HT1080 (cell line): ENCODE results near the gene ACTR8. TPM values are rescaled to one million over a fixed set of nuclear protein-coding genes. Genes with fewer than 3 reads are reported as not detected.

Experiments used
- DNase-seq: peaks from one replicate; pipeline ENCODE4 v3.0.0-alpha.2; 2015; ENCODE audit warnings: low read depth
- total RNA-seq: library from RNA; depleted of rRNA; stranded (reverse); fragments of >200 nt; shearing (Covaris generic); gene quantifications from 2 replicates; pipeline ENCODE4 v1.2.3, GENCODE V29; 2014

ACTR8 gene
- total RNA-seq, 1 experiment from 2014 or later, result 20.7 TPM

GRCh38 chr3:53836084-53836872 lies 45.7 kb downstream of the ACTR8 start:
- no peak for DNase-seq

DNA sequence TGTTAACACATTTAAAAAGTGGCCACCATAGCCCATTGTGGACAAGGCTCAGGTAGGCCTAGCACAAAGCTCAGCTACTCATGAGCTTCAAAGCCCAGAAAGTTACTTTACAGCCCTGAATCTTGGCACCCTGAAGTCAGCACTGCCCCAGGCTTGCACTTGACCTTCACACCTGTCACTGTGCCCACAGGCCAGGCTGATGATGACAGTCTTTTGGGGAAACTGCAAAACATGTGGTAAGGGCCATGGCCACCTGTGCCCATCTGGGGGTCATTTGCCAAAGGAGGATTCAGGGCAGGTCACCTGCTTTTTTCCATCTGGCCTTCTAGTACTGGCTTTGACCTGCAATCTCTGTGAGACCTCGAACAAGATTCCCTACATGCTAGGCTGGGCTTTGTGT lies 46.7 kb downstream of the ACTR8 start:
- DNase-seq, result no peak

- no peak for DNase-seq
Observed at GRCh38 chr3:53834429-53835095, 47.4 kb downstream of the ACTR8 start.

DNA sequence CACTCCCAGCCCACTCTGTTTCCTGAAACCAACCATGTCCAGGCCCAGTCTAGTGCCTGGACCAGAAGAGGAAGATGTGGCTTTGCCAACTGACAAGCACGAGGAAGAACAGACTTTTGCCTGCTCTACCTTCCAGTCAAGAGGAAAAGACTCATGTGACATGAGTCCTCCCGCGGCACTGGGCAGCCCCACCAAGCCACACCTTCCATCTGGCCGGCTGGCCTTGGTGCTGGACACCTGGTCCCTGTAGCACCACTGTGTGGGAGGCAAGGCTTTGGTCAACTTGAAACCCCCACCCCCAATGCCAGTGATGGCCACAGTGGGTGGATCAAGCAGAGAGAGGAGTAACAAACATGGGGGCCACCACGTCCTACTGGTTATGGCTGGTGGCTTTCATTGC lies 48.3 kb downstream of the ACTR8 start:
- DNase-seq, result no peak

DNA sequence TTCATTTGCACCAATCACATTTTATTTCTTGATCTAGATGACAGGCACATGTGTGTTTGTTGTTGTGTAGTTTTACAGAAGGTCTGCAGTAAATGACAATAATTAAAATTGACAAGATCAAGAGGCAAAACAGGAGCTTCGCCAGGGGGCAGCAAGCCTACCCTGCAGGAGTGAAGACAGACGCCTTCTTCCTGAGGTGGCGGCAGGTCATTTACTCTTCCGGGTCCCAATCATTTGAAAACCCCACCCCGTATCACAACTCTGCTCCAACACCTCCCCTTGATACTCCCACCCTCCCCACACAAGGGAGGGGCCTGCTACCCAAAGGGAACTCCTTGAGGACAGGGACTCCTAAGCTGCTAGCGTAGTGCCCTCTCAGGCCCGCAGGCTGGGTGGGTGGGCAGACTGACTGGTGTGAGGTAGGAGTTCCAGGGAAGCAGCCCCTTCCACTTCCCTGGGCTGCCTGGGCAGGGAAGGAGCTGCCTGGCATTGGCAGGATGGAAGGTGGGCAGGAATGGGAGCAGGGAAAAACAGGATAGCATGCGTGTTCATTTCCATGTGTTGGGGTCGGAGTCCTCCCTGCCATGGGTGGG lies 48.8 kb downstream of the ACTR8 start:
- no peak for DNase-seq

DNA sequence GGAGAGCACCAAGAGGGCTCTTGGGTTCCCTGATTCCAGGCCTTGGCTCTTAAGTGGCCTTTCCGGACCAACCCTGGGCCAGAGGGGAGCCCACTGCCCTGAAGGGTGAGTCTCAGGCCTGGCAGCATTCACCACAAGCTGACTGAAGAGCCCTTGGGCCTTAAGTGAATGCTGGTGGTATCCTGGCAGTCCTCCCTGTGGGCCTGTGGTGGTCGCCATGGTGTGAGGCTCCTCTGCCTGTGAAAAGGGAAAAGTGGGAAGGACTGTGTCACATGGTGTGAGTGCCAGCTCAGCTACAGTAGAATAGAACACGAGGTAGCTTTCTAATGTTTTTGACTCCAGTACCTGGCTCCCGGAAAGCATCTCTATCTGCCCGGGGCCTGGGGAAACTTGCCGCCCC lies 51.0 kb downstream of the ACTR8 start:
- no peak for DNase-seq

DNA sequence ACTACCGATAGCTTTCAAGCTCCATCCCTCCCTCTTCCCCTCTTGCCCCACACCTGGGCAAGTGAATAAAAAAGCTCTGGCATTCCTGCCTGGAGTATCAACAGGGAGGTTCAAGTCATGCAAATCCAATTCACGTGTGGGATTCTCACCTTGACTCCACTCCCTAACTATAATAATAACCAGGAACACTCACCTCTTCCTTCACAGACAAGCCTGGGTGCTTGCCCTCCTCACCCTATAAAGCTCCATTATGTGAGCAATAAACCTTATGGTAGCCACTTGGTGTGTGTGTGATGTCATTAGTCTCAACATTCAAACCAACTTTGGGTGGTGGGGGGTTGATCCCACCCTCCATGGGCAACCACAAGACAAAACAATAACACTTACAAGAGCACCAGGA lies 52.3 kb downstream of the ACTR8 start:
- no peak for DNase-seq

DNA sequence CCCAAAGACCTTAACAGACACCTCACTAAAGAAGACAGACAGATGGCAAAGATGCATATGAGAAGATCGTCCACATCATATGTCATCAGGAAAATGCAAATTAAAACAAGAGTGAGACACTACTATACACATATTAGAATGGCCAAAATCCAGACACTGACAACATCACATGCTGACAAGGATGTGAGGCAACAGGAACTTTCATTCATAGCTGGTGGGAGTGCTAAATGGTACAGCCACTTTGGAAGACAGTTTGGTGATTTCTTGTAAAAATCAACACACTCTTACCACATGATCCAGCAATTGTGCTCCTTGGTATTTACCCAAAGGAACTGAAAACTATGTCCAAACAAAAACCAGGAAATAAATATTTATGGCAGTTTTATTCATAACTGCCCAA lies 53.4 kb downstream of the ACTR8 start:
- no peak for DNase-seq

DNA sequence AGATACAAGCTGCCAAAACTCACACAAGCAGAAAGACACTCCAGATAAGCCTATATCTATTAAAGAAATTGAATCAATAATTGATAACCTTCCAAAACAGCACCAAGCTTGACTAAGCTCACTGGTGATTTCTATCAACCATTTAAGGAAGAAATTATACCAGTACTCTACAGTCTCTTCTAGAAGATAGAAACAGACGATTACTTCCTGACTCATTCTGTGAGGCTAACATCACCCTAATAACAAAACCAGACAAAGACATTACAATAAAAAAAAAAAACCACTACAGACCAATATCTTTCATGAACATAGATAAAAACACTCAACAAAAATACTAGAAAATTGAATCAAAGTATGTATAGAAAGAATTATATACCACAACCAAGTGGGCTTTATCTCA lies 55.9 kb downstream of the ACTR8 start:
- no peak for DNase-seq

DNA sequence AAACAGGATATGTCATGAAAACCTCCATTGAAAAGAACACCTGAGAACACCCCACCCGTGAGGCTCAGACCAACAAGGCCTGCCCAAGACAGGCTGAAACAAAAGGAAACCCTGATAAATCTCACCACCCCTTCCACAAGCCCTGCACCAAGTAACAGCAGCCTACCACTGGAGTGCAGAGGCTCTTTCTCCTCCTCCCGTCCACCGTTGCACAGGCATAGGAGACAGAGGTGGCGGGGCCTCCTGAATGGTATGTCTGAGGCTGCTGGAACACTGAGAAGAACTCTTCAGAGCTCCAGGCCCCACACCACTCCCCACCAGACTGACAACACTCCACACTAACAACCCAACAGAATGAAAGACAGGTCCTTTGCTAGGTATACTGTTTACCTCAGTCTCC lies 57.2 kb downstream of the ACTR8 start:
- no peak for DNase-seq

GRCh38 chr3:53823956-53824657 lies 57.8 kb downstream of the ACTR8 start:
- no peak for DNase-seq

- no peak for DNase-seq
Observed at GRCh38 chr3:53823026-53823955, 58.7 kb downstream of the ACTR8 start.

DNA sequence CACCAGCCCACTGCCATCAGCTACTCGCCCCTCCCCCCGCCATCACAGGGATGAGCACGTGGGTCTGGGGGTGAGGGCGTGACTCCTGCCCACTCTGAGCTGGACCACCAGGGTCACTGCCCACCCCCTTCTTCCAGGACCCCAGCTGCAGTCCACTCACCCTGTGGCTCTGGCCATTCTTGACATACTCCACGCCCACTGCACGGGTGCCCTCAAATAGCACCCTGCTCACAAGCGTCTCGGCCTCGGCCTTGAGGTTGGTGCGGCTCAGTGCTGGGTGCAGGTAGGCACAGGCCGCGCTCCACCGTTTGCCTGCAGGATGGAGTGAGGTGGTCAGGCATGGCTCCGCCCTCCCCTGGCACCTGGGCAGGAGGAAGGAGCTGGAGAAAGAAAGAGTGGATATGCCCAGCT lies 59.6 kb downstream of the ACTR8 start:
- no peak for DNase-seq

DNA sequence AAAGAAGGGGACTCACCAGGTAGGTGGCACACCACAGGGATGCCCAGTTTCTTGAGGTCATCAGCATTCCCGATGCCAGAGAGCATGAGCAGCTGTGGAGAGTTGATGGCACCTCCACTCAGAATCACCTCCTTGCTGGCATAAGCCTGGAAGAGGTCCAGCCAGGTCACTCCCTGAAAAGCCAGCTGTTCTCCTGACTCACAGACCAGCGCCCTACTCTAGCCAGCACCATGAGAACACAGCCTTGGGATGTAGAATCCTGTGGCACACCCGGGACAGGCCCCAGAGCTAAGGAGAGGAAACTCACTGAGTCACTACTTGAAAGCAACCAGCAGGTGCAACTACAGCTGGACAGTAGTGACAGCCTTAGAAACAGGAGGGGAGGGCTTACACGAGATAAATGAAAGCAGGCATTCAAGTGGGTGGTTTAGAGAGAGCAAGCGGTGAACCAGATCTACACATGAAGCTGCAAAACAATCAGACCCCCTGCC lies 60.3 kb downstream of the ACTR8 start:
- DNase-seq, result peak; percentile 34

- no peak for DNase-seq
Observed at GRCh38 chr3:53820756-53821580, 61.0 kb downstream of the ACTR8 start.

DNA sequence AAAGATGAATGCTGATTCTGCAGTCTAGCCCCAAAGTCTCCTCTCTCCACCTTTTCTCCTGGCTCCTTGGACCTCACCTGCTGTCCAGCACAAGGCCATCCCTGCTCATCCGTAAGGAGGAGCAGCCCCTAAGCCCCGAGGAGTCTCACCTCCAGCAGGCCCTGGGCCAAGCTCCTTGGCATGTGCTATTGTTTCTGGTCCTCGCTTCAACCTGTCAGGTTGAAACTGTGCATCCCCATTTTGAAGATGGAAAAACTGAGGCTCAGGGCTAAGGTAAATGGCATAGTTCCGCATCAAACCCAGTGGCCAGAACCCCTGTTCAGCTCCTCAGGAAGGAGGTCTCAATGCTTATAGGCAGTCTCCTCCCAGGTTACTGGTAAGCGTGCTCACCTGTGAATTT lies 61.9 kb downstream of the ACTR8 start:
- DNase-seq, result no peak

DNA sequence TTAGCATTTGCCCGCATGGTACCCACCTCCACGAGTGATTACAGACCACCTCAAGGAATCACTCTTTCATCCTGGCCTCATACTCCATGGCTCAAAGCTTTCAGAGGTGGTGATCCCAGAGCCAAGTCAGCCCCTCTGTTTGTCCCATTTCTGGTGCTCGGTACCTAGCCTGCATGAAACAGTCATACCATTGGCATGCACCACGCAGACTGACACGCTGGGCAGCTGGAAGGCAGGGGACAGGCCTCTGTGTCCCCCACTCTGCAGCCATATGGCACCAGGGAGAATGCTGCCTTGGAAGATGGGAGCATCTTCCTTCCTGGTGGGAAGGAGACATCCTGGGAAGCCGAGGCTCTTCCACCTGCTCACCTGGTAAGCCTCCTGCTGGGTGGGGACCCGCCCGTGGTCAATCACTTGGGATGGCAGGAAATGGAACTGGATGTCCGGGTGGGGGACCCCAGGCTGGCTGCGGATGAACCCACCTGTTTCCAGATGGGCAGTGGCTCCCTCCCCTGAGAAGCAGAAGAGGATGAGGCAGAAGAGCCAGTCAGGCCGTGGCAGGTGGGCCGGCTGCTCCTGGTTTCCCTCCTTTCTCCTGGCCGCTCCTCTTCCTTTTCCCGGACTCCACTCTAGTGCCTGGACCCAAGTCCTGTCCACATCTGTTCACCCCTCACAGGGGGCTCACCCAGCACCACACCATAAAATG lies 62.6 kb downstream of the ACTR8 start:
- no peak for DNase-seq

GRCh38 chr3:53818221-53819162 lies 63.5 kb downstream of the ACTR8 start:
- no peak for DNase-seq
